Heart right ventricle (tissue), 16 donors: Measurements from ENCODE around the gene FRMD3. TPM values are rescaled to one million over a fixed set of nuclear protein-coding genes. Genes with fewer than 3 reads are reported as not detected.

Source experiments
- ATAC-seq, 8 donors: fragments of 200-7000 bp; cut with Tn5 transposase; one replicate each; pipeline ENCODE4 v1.9.1; 2020; ENCODE audit warnings: mild to moderate bottlenecking in 8 of 8, moderate library complexity in 8 of 8, moderate number of reproducible peaks in 1 of 8
- DNase-seq, 2 donors: peaks; one replicate each; pipeline ENCODE4 v3.0.0-alpha.2; 2020
- H3K27ac ChIP-seq, 10 donors: fragments of 200-600 bp; sonication (generic) in 2 of 10; one replicate each; pipeline versions ENCODE4 v1.5.0 to v1.8.0; 2020 to 2022; ENCODE audit warnings: mild to moderate bottlenecking in 3 of 10
- H3K27me3 ChIP-seq, 7 donors: fragments of 200-600 bp; one replicate each; pipeline ENCODE4 v1.8.0; 2021 to 2022; ENCODE audit warnings: mild to moderate bottlenecking in 2 of 7
- H3K36me3 ChIP-seq, 9 donors: fragments of 200-600 bp; sonication (generic) in 1 of 9; one replicate each; pipeline versions ENCODE4 v1.5.0 to v1.8.0; 2020 to 2022; ENCODE audit warnings: mild to moderate bottlenecking in 2 of 9
- H3K4me1 ChIP-seq, 9 donors: fragments of 200-600 bp; sonication (generic) in 1 of 9; one replicate each; pipeline versions ENCODE4 v1.5.0 to v1.8.0; 2020 to 2022; ENCODE audit warnings: mild to moderate bottlenecking in 4 of 9
- H3K4me3 ChIP-seq, 10 donors: fragments of 200-600 bp; sonication (generic) in 2 of 10; one replicate each; pipeline versions ENCODE4 v1.5.0 to v1.8.0; 2020 to 2022; ENCODE audit warnings: mild to moderate bottlenecking in 7 of 10, moderate library complexity in 2 of 10
- H3K9me3 ChIP-seq, 11 donors: fragments of 200-600 bp in 10 of 11; sonication (generic) in 2 of 11; one replicate each; pipeline versions ENCODE4 v1.5.0 to v1.8.0; 2013 to 2022; ENCODE audit warnings: mild to moderate bottlenecking in 2 of 11, control low read depth in 1 of 11, moderate library complexity in 1 of 11
- CTCF ChIP-seq, 9 donors: fragments of 200-600 bp; sonication (generic) in 2 of 9; IDR thresholded peaks; one replicate each; pipeline versions ENCODE4 v1.5.0 to v1.8.0; 2021 to 2022; ENCODE audit warnings: antibody characterized with exemption in 9 of 9, mild to moderate bottlenecking in 5 of 9, moderate library complexity in 1 of 9
- WGBS, 2 donors: extraction: QIAGEN DNeasy Blood & Tissue Kit; methylation state at CpG; one replicate each; pipeline ENCODE4 v1.1.7; 2013; ENCODE audit warnings: inconsistent platforms in 1 of 2; 5-methylcytosine and 5-hydroxymethylcytosine counted together
- intact Hi-C, 10 donors: fragments of 100-400 bp; cut with DNase I; formaldehyde crosslinking; loops; one replicate each; pipeline versions ENCODE4 v1.11.1 to v1.14.2; 2022
- polyA plus RNA-seq, 2 donors: library from polyadenylated mRNA; stranded (reverse); fragments of 200-250 nt; gene quantifications; one replicate each; pipeline ENCODE4 v1.2.3, GENCODE V29; 2013
- total RNA-seq, 10 donors: library from RNA; stranded (reverse); fragmentation: NEBNext Ultra II Directional in 3 of 10; extraction: Animal tissue kit (Norgen Biotek cat#: 25700) in 3 of 10; gene quantifications; one replicate each; pipeline versions ENCODE4 v1.2.1 to v1.2.4, GENCODE V29; 2021 to 2023
- donor health status: Arrhythmogenic right ventricular cardiomyopathy.
- donor health status: ischemic (EF 13 %, LVEDD 7.1; RV severe dilation, severe dysfunction).
- donor health status: healthy with polysubstance abuse.
- donor health status: DM: no; HTN: yes; CAD: no.
- donor health status: DM: no; HTN: no; CAD: no.
- donor health status: ischemic (EF 25% LVEDD 6.9; RV normal size, moderate dysfunction).
- donor health status: ischemic (EF 25% LVEDD 5.7; RV mildly dilated, moderate dysfunction).
- donor health status: healthy.
- donor health status: DM: yes; HTN: yes; CAD: no.
- donor health status: Ischemic cardiomyopathy.
- donor health status: ischemic (EF 35%, LVEDD 5.7; RV mildly dilated, moderate dysfunction).
- donor health status: nonischemic (EF 11% LVEDD 7.7; RV severe dilation, severe dysfunction).
- donor health status: DM: yes; HTN: yes; CAD: no.
- donor health status: PGD.
- donor health status: ischemic (EF 29% LVEDD 5.4; RV normal size, mild dysfunction).
- donor health status: nonischemic (EF 23%, LVEDD 6.1; RV moderate dilation, normal function).

The FRMD3 gene
- total and polyA plus RNA-seq, 12 donors = 23.1 to 145 (median 98.8) TPM

DNA sequence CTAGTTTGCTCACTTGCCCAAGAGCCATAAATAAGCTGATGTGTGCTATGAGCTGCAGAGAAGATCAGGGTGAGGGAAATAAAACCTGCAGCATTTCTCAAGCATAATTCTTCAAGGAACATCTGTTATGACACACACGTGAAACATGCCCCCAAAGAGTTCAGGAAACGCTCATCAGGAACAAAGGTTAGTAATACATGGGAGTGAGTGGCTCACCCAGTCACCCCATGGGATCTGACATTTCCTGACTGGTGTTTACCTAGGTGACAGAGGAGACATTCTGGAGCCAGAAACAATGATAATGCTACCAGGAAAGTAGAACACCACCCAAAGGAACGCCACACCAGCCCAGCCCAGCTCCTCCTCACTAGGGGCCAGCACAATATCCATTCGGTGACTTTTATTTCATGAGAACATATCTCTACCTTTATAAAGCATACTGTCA, 66.0 kb downstream of the FRMD3 start:
- Histone ChIP-seq H3K27ac (peak overlapping the region in 9 of 10 donors; percentile 40 to 85 (median 74)), H3K9me3 (peaks cover 0 to 4% (median 0%) of the 10 kb centered on the region in 11 donors), H3K4me1 (peaks cover 0 to 63% (median 40%) of the 10 kb centered on the region in 9 donors), H3K27me3 (no peaks in the 10 kb centered on the region), H3K4me3 (no peak overlapping the region), H3K36me3 (no peaks in the 10 kb centered on the region)
- no peak for TF ChIP-seq CTCF (IDR thresholded peaks at IDR 0.05)
- ATAC-seq (peak; percentile 41 to 84 (median 67)), DNase-seq (peak; percentile 20 to 24)
- intact Hi-C loops = loop anchor here in 5 of 10 donors (2.0 to 10.0 kb wide), 8 partner anchors 39 to 137 kb away; partner anchors contain the start of gene FRMD3 (in 2 of the 5)
- 59 to 71% methylated on average over 4 of the region's 4 CpGs for WGBS, 2 donors

DNA sequence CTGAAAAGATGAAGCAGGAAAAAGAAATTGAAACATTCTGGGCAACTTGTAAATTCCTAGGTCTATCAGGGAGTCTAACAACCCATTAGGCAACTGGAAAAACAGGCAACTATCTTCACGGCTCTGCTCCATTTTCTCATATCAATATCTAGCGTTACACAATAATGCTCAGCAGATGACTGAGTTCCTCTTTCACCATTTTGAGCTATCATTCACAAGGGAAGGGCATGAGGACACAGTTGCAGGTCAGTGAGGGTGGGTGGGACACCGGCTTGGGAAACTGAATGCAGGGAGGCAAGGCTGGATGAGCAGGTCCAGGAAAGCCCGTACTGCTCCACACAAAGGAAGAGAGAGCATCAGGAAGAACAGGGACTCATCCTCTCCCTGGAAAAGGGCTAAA, 67.0 kb downstream of the FRMD3 start:
- peak overlapping the region in 1 of 10 donors; percentile 5 for H3K4me3 ChIP-seq
- peak in 2 of 8 donors; percentile 25 to 27 for ATAC-seq
- H3K9me3 ChIP-seq = peaks cover 0 to 4% (median 0%) of the 10 kb centered on the region in 11 donors
- H3K36me3 ChIP-seq = no peaks in the 10 kb centered on the region
- DNase-seq = no peak
- WGBS, 2 donors = 82 to 92% methylated on average over 4 of the region's 4 CpGs
- H3K27ac ChIP-seq = peak overlapping the region in 9 of 10 donors; percentile 40 to 85 (median 72)
- H3K4me1 ChIP-seq = peaks cover 0 to 72% (median 49%) of the 10 kb centered on the region in 9 donors
- no peak for TF ChIP-seq CTCF (IDR thresholded peaks at IDR 0.05)
- no peaks in the 10 kb centered on the region for H3K27me3 ChIP-seq
- intact Hi-C loops = loop anchor here in 5 of 10 donors (2.0 to 10.0 kb wide), 6 partner anchors 39 to 136 kb away; partner anchors contain the start of gene FRMD3 (in 2 of the 5)

GRCh38 chr9:83469722-83470121, 68.5 kb downstream of the FRMD3 start:
- intact Hi-C loops = loop anchor here in 5 of 10 donors (2.0 to 10.0 kb wide), 6 partner anchors 37 to 135 kb away; partner anchors contain the start of gene FRMD3 (in 2 of the 5)
- Histone ChIP-seq H3K27me3 (no peaks in the 10 kb centered on the region), H3K27ac (peak overlapping the region in 9 of 10 donors; percentile 48 to 85 (median 74)), H3K36me3 (no peaks in the 10 kb centered on the region), H3K4me1 (peaks cover 0 to 77% (median 53%) of the 10 kb centered on the region in 9 donors), H3K9me3 (no peaks in the 10 kb centered on the region), H3K4me3 (no peak overlapping the region)
- ATAC-seq (peak; percentile 53 to 79 (median 64)), DNase-seq (peak in 1 of 2 donors; percentile 65)
- 71 to 82% methylated on average over 7 of the region's 7 CpGs for WGBS, 2 donors
- no peak for TF ChIP-seq CTCF (IDR thresholded peaks at IDR 0.05)

- ATAC-seq (no peak), DNase-seq (no peak)
- H3K36me3 ChIP-seq = no peaks in the 10 kb centered on the region
- peaks cover 0 to 73% (median 47%) of the 10 kb centered on the region in 9 donors for H3K4me1 ChIP-seq
- H3K27me3 ChIP-seq = no peaks in the 10 kb centered on the region
- H3K4me3 ChIP-seq = no peak overlapping the region
- H3K9me3 ChIP-seq = no peaks in the 10 kb centered on the region
- no peak for TF ChIP-seq CTCF (IDR thresholded peaks at IDR 0.05)
- H3K27ac ChIP-seq = peak overlapping the region in 9 of 10 donors; percentile 8 to 78 (median 43)
- WGBS, 2 donors = 90 to 95% methylated on average over 3 of the region's 3 CpGs
- intact Hi-C loops = no loop called here
Measured at GRCh38 chr9:83468821-83469220, 69.4 kb downstream of the FRMD3 start.
